Thyroid gland (tissue), 4 donors: ENCODE data around the gene FHDC1. TPM values are rescaled to one million over a fixed set of nuclear protein-coding genes. Genes with fewer than 3 reads are reported as not detected.
"Not testable (repeated sequence)": the region's sequence is repeated elsewhere in the genome, so short reads cannot be mapped to it uniquely, and the experiment has no call there.

Source experiments
- DNase-seq, 2 donors: peaks; one replicate each; pipeline ENCODE4 v3.0.0-alpha.2; 2019
- H3K27ac ChIP-seq, 3 donors: fragments of 200-600 bp; sonication (generic); 1 replicate in 2 of 3; 2 replicates in 1 of 3; pipeline ENCODE4 v1.5.1; 2016 to 2019; ENCODE audit warnings: mild to moderate bottlenecking in 1 of 3, moderate library complexity in 1 of 3
- H3K27me3 ChIP-seq: fragments of 200-600 bp; sonication (generic); one replicate; pipeline ENCODE4 v1.5.1; 2019
- H3K36me3 ChIP-seq, 2 donors: fragments of 200-600 bp; sonication (generic); one replicate each; pipeline ENCODE4 v1.5.1; 2016 to 2019
- H3K4me1 ChIP-seq, 2 donors: fragments of 200-600 bp; sonication (generic); one replicate each; pipeline ENCODE4 v1.5.1; 2017 to 2019
- H3K4me3 ChIP-seq, 3 donors: fragments of 200-600 bp; sonication (generic); replicated peaks in 1 of 3; 1 replicate in 2 of 3; 2 replicates in 1 of 3; pipeline ENCODE4 v1.5.1; 2016; ENCODE audit warnings: mild to moderate bottlenecking in 1 of 3
- H3K9me3 ChIP-seq: fragments of 200-600 bp; sonication (generic); one replicate; pipeline ENCODE4 v1.5.1; 2017
- POLR2A ChIP-seq, 2 donors: fragments of 450-650 bp; IDR thresholded peaks; one replicate each; pipeline ENCODE4 v1.6.1; 2017; ENCODE audit warnings: antibody characterized with exemption in 2 of 2, mild to moderate bottlenecking in 2 of 2, moderate library complexity in 1 of 2
- WGBS, 2 donors: methylation state at CpG; one replicate each; pipeline ENCODE4 v1.1.5; 2017; 5-methylcytosine and 5-hydroxymethylcytosine counted together
- intact Hi-C: fragments of 100-400 bp; cut with DNase I; formaldehyde crosslinking; loops from one replicate; pipeline ENCODE4 v1.15.1; 2023
- total RNA-seq, 4 donors: library from RNA; depleted of rRNA; stranded (reverse); fragments of >200 nt; gene quantifications; one replicate each; pipeline ENCODE4 v1.2.3, GENCODE V29; 2016
- TF ChIP-seq, protein P1 (sequence below), 6 experiments: fragments of 200-600 bp in 3 of 6; fragments of 450-650 bp in 3 of 6; sonication (generic) in 3 of 6; IDR thresholded peaks; one replicate each; pipeline ENCODE4 v1.5.1; 2016 to 2019; ENCODE audit warnings: antibody characterized with exemption in 6 of 6, mild to moderate bottlenecking in 2 of 6, inconsistent platforms in 1 of 6, moderate library complexity in 1 of 6

FHDC1 gene
- total RNA-seq, 4 donors from 2014 or later: 12.4 to 26.2 (median 18.3) TPM

DNA sequence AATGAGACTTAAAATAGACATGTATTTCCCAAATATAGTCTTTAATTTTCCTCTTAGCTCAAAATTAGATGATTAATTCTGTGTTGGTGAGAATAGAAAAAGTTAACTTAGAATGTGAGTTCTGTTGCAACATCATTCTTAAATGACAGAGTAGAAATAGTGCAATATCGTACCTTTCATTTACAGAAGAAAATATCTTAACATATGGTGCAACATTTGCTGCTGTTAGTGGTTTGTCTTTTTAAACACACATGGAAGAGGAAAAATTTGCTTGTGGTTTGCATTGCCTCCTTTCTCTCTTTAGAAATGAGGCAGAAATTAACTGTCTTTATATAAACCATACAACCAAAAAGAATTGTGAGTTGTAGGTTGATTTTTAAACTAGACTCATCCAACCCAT lies 39.3 kb upstream of the FHDC1 start:
- 88 to 93% methylated on average over 1 of the region's 1 CpG for WGBS, 2 donors
- Histone ChIP-seq H3K36me3 (no peaks in the 10 kb centered on the region), H3K9me3 (no peaks in the 10 kb centered on the region), H3K4me1 (peaks cover 0 to 3% of the 10 kb centered on the region in 2 donors), H3K27ac (no peak overlapping the region), H3K4me3 (no peak overlapping the region), H3K27me3 (no peaks in the 10 kb centered on the region)
- DNase-seq: no peak
- no peak for TF ChIP-seq POLR2A (IDR thresholded peaks at IDR 0.05)
- TF ChIP-seq, protein P1, sequence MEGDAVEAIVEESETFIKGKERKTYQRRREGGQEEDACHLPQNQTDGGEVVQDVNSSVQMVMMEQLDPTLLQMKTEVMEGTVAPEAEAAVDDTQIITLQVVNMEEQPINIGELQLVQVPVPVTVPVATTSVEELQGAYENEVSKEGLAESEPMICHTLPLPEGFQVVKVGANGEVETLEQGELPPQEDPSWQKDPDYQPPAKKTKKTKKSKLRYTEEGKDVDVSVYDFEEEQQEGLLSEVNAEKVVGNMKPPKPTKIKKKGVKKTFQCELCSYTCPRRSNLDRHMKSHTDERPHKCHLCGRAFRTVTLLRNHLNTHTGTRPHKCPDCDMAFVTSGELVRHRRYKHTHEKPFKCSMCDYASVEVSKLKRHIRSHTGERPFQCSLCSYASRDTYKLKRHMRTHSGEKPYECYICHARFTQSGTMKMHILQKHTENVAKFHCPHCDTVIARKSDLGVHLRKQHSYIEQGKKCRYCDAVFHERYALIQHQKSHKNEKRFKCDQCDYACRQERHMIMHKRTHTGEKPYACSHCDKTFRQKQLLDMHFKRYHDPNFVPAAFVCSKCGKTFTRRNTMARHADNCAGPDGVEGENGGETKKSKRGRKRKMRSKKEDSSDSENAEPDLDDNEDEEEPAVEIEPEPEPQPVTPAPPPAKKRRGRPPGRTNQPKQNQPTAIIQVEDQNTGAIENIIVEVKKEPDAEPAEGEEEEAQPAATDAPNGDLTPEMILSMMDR (IDR thresholded peaks at IDR 0.05): no peak
- intact Hi-C loops: no loop called here

DNA sequence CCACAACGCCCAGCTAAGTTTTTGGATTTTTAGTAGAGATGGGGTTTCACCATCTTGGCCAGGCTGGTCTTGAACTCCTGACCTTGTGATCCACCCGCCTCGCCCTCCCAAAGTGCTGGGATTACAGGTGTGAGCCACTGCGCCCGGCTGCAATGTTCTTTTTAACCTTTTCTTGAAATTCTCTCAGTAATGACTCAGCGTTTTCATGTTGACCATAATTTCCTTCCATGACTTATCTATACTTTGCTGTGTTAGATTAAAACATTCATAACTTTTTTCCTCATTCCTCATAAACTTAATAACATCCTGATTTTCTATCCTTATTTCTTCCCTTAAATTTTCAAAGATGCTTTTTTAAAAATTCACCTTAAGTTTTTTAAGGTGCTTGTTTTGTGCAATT lies 38.0 kb upstream of the FHDC1 start:
- H3K36me3 ChIP-seq, H3K4me1 ChIP-seq, DNase-seq, H3K27me3 ChIP-seq, intact Hi-C loops, H3K4me3 ChIP-seq, H3K27ac ChIP-seq, H3K9me3 ChIP-seq: not testable (repeated sequence)
- WGBS, 2 donors: 97 to 98% methylated on average over 6 of the region's 6 CpGs

DNA sequence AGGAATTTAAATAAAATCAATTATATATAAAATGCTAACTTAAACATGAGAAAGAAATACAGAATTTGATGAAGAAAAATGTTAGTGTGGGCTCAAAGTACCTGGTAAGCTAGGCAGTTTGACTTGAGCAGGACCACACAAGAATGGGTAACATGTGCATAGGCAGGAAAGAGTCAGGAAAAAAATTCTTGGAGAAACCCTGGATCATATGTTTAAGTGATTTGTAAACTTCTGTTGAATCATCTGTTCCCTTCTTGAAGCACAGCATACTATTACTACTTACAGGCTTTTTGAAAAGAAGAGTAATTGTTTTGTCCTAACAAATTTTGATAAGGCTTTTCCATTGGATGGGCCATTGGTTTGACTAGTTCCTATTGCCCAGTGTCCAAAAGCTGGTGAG lies 37.5 kb upstream of the FHDC1 start:
- Histone ChIP-seq H3K9me3 (no peaks in the 10 kb centered on the region), H3K27me3 (no peaks in the 10 kb centered on the region)
- intact Hi-C loops: no loop called here

DNA sequence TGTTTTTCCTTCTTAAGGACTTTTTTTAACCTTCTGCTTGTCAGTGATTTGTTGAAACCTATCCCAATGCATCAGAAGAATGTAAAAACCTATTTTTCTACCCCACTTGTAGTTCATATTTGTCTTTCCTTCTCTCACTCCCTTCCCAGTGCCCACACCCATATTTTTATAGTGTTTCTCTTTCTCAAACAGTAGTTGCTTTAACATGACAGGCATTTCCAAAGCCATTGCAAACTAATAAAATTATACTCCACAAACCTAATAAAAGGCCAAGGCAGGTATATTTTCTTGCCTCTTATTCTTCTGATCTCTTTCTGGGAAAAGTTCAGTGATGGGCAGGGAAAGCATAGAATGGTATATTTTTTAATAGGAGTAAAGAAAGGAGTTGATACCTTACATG lies 35.7 kb upstream of the FHDC1 start:
- Histone ChIP-seq H3K27ac (no peak overlapping the region), H3K36me3 (no peaks in the 10 kb centered on the region), H3K9me3 (no peaks in the 10 kb centered on the region), H3K27me3 (no peaks in the 10 kb centered on the region), H3K4me1 (no peaks in the 10 kb centered on the region), H3K4me3 (no peak overlapping the region)
- no peak for DNase-seq
- intact Hi-C loops: no loop called here
- TF ChIP-seq, protein P1 (IDR thresholded peaks at IDR 0.05): no peak
- no peak for TF ChIP-seq POLR2A (IDR thresholded peaks at IDR 0.05)

More for the DNA sequence above, 37.5 kb upstream of the FHDC1 start:
- peaks cover 0 to 3% of the 10 kb centered on the region in 2 donors for H3K4me1 ChIP-seq
- H3K36me3 ChIP-seq: no peaks in the 10 kb centered on the region
- no peak for DNase-seq
- H3K27ac ChIP-seq: no peak overlapping the region
- no peak for TF ChIP-seq POLR2A (IDR thresholded peaks at IDR 0.05)
- TF ChIP-seq, protein P1 (IDR thresholded peaks at IDR 0.05): no peak
- no peak overlapping the region for H3K4me3 ChIP-seq

DNA sequence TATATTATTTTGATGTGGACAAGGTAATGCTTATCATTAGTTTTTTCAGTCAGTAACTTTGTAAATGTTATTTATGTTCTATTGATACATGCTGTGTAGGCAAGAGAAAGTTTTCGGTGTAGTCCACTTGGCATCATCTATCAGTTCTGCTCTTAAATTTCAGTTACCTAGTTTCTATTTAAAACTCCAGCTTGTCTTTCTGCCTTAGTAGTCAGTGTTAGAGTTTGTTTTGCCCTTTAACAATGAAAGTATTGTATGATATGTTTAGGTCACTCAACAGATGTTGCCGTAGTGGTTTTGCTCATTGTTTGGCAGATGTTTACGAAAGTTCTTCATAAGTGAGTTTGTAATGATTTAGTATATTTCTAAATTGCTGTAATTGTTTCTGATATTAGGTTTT lies 34.9 kb upstream of the FHDC1 start:
- Histone ChIP-seq H3K27me3 (no peaks in the 10 kb centered on the region), H3K9me3 (no peaks in the 10 kb centered on the region), H3K4me3 (no peak overlapping the region), H3K27ac (no peak overlapping the region), H3K36me3 (no peaks in the 10 kb centered on the region), H3K4me1 (no peaks in the 10 kb centered on the region)
- DNase-seq: no peak
- TF ChIP-seq, protein P1 (IDR thresholded peaks at IDR 0.05): no peak
- TF ChIP-seq POLR2A (IDR thresholded peaks at IDR 0.05): no peak
- intact Hi-C loops: no loop called here
- WGBS, 2 donors: 90% methylated on average over 3 of the region's 3 CpGs

DNA sequence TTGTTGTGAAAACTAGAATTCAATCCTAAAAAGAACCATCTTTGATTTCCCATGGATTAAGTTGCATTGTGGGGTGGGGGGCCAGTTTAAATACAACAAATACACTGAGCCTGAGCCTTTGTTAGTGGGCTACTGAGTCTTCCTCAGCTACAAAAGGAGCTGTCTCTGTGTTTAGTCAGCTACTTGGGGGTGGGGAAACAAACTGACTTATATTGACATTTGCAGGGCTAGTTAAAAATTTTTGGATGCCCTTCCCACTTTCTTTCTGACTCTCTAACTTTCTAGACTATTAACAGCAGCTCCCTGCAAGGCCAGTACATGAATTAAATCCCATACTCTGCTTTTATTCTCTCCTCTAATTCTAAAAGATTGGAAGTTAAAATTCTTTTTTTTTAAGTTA lies 32.5 kb upstream of the FHDC1 start:
- Histone ChIP-seq H3K4me1 (no peaks in the 10 kb centered on the region), H3K27me3 (no peaks in the 10 kb centered on the region), H3K9me3 (no peaks in the 10 kb centered on the region), H3K4me3 (no peak overlapping the region), H3K27ac (no peak overlapping the region), H3K36me3 (no peaks in the 10 kb centered on the region)
- TF ChIP-seq, protein P1 (IDR thresholded peaks at IDR 0.05): no peak
- no peak for TF ChIP-seq POLR2A (IDR thresholded peaks at IDR 0.05)
- DNase-seq: no peak
- intact Hi-C loops: no loop called here
